ENCODE measurements around the gene MGAT4A.
A peak's percentile ranks its signal among the peaks of the same experiment; 100 is the strongest.

MGAT4A gene

GRCh38 chr2:98658816-98659490, 72.0 kb downstream of the MGAT4A start:
- DNase-seq (ENCODE audit: low read depth), result no peak

GRCh38 chr2:98656800-98657199, 74.1 kb downstream of the MGAT4A start:
- no peak for DNase-seq (ENCODE audit: low read depth)

- DNase-seq (ENCODE audit: low read depth), result no peak
These were observed 76.0 kb downstream of the MGAT4A start for GRCh38 chr2:98654699-98655495.

- DNase-seq (ENCODE audit: low read depth), result no peak
These were observed 79.9 kb downstream of the MGAT4A start for GRCh38 chr2:98650998-98651397.

- DNase-seq (ENCODE audit: low read depth), result no peak
These were observed 80.9 kb downstream of the MGAT4A start for GRCh38 chr2:98649992-98650375.

- peak; percentile 76 for DNase-seq (ENCODE audit: low read depth)
These were observed 81.6 kb downstream of the MGAT4A start for GRCh38 chr2:98649135-98649991.

- DNase-seq (ENCODE audit: low read depth), result no peak
These were observed 82.5 kb downstream of the MGAT4A start for GRCh38 chr2:98648451-98648850.

- no peak for DNase-seq (ENCODE audit: low read depth)
These were observed 83.3 kb downstream of the MGAT4A start for GRCh38 chr2:98647636-98648035.

GRCh38 chr2:98643496-98644100, 87.3 kb downstream of the MGAT4A start:
- no peak for DNase-seq (ENCODE audit: low read depth)

GRCh38 chr2:98637401-98638147, 93.4 kb downstream of the MGAT4A start:
- peak; percentile 20 for DNase-seq (ENCODE audit: low read depth)

GRCh38 chr2:98634406-98635092, 96.4 kb downstream of the MGAT4A start:
- DNase-seq (ENCODE audit: low read depth), result peak; percentile 27

- no peak for DNase-seq (ENCODE audit: low read depth)
These were observed 98.6 kb downstream of the MGAT4A start for GRCh38 chr2:98632351-98632750.

- DNase-seq (ENCODE audit: low read depth), result no peak
These were observed 107.3 kb downstream of the MGAT4A start for GRCh38 chr2:98623657-98624056.

- DNase-seq (ENCODE audit: low read depth), result no peak
These were observed 113.8 kb downstream of the MGAT4A start for GRCh38 chr2:98617149-98617548.

GRCh38 chr2:98615481-98615880, 115.5 kb downstream of the MGAT4A start:
- DNase-seq (ENCODE audit: low read depth), result no peak

GRCh38 chr2:98614024-98614739, 116.8 kb downstream of the MGAT4A start:
- no peak for DNase-seq (ENCODE audit: low read depth)

- DNase-seq (ENCODE audit: low read depth), result no peak
These were observed 121.8 kb downstream of the MGAT4A start for GRCh38 chr2:98608962-98609604.

GRCh38 chr2:98608116-98608961, 122.6 kb downstream of the MGAT4A start, which contains the start of the genes COA5 and UNC50:
TSS of gene COA5 (minus strand) at chr2:98608512. CDS start at chr2:98608405, 107 bp downstream.
TSS of gene UNC50 (plus strand) at chr2:98608589. CDS start at chr2:98609760, 1,171 bp downstream.
- DNase-seq (ENCODE audit: low read depth), result peak; percentile 81

GRCh38 chr2:98607741-98608115, 123.2 kb downstream of the MGAT4A start:
- DNase-seq (ENCODE audit: low read depth), result no peak
